Endothelial cell of umbilical vein (primary cell): ENCODE measurements around the gene MORC4.

Source experiments
- CTCF ChIP-seq, 2 donors: IDR thresholded peaks; 1 replicate in 1 of 2; 2 replicates in 1 of 2; pipeline ENCODE4 v1.5.1; 2011; ENCODE audit warnings: low read length in 2 of 2, mild to moderate bottlenecking in 2 of 2, moderate library complexity in 2 of 2, control low read depth in 1 of 2, inconsistent platforms in 1 of 2, low read depth in 1 of 2; ENCODE audit not compliant: insufficient read depth in 1 of 2; ENCODE audit errors: extremely low read depth in 1 of 2
- EZH2 ChIP-seq: IDR thresholded peaks from 2 replicates; pipeline ENCODE4 v1.6.1; 2012; ENCODE audit warnings: borderline replicate concordance, low read depth, mild to moderate bottlenecking, moderate library complexity, low read length, inconsistent platforms; ENCODE audit not compliant: severe bottlenecking
- JUN ChIP-seq: IDR thresholded peaks from 2 replicates; pipeline ENCODE4 v1.6.1; 2011; ENCODE audit warnings: borderline replicate concordance, low read depth; ENCODE audit not compliant: insufficient read length, insufficient read depth
- MAX ChIP-seq: IDR thresholded peaks from 2 replicates; pipeline ENCODE4 v1.6.1; 2011; ENCODE audit not compliant: insufficient read depth, insufficient read length
- POLR2A ChIP-seq: IDR thresholded peaks from 2 replicates; pipeline ENCODE4 v1.6.1; 2012; ENCODE audit warnings: low read depth, mild to moderate bottlenecking, control low read depth, low read length

- TF ChIP-seq CTCF (IDR thresholded peaks at IDR 0.05; ENCODE audit: extremely low read depth in 1 of 2, insufficient read depth in 1 of 2, low read depth in 1 of 2, low read length in 2 of 2) (no peak), EZH2 (no peak), JUN (no peak), POLR2A (no peak), MAX (no peak)
Observed at GRCh38 chrX:106949366-106949765, 50.6 kb downstream of the MORC4 start.
